B cell (primary cell): ENCODE data around the gene TMEM271. TPM values are rescaled to one million over a fixed set of nuclear protein-coding genes. Genes with fewer than 3 reads are reported as not detected.

Experiments
- ATAC-seq: fragments of 200-7000 bp; cut with Tn5 transposase; one replicate; pipeline ENCODE4 v1.10.0; 2021; ENCODE audit warnings: low read depth, mild to moderate bottlenecking, moderate number of reproducible peaks, moderate library complexity
- CTCF ChIA-PET: fragments of 350-600 bp; sonication (Branson Sonifier 250); formaldehyde crosslinking; loops from one replicate; lab custom pipeline; 2021; ENCODE audit warnings: antibody characterized with exemption, inconsistent platforms; lab: Charles Lee
- POLR2A ChIA-PET: fragments of 350-600 bp; sonication (Branson Sonifier 250); formaldehyde crosslinking; loops from one replicate; lab custom pipeline; 2021; ENCODE audit warnings: antibody characterized with exemption; lab: Charles Lee
- DNase-seq: peaks from one replicate; pipeline ENCODE4 v3.0.0; 2013
- H2AFZ ChIP-seq: 2 replicates; pipeline ENCODE4 v1.6.1; 2012; ENCODE audit warnings: mild to moderate bottlenecking, low read depth, low read length; ENCODE audit not compliant: insufficient read depth, poor library complexity, severe bottlenecking
- H3K27ac ChIP-seq, 2 donors: 1 replicate in 1 of 2; 2 replicates in 1 of 2; pipeline ENCODE4 v1.5.1; 2012 to 2013; ENCODE audit warnings: low read length in 2 of 2, mild to moderate bottlenecking in 2 of 2, moderate library complexity in 1 of 2
- H3K27me3 ChIP-seq, 4 experiments: fragments of 200-600 bp in 1 of 4; sonication (generic) in 1 of 4; replicated peaks in 1 of 4; 1 replicate in 2 of 4; 2 replicates in 2 of 4; pipeline versions ENCODE4 v1.6.1 to v1.7.0; 2013 to 2016; ENCODE audit warnings: low read length in 3 of 4, mild to moderate bottlenecking in 2 of 4, mixed read lengths in 1 of 4, moderate library complexity in 1 of 4; ENCODE audit not compliant: insufficient read depth in 4 of 4, control insufficient read depth in 3 of 4; ENCODE audit errors: control extremely low read depth in 1 of 4
- H3K36me3 ChIP-seq, 2 experiments: replicated peaks in 1 of 2; 1 replicate in 1 of 2; 2 replicates in 1 of 2; pipeline versions ENCODE4 v1.6.1 to v1.7.1; 2013; ENCODE audit warnings: low read length in 1 of 2; ENCODE audit not compliant: insufficient read depth in 2 of 2, control insufficient read depth in 1 of 2; ENCODE audit errors: control extremely low read depth in 1 of 2, extremely low read depth in 1 of 2
- H3K4me1 ChIP-seq, 2 donors: fragments of 200-600 bp in 1 of 2; sonication (generic) in 1 of 2; 1 replicate in 1 of 2; 2 replicates in 1 of 2; pipeline versions ENCODE4 v1.5.1 to v1.6.1; 2013 to 2017; ENCODE audit warnings: low read length in 2 of 2; ENCODE audit not compliant: control insufficient read depth in 2 of 2, insufficient read depth in 2 of 2
- H3K4me2 ChIP-seq: replicated peaks from 2 replicates; pipeline ENCODE3; 2012; ENCODE audit warnings: mild to moderate bottlenecking, low read depth, low read length; ENCODE audit not compliant: poor library complexity, severe bottlenecking
- H3K4me3 ChIP-seq, 5 experiments: fragments of 200-600 bp in 1 of 5; sonication (generic) in 1 of 5; 1 replicate in 3 of 5; 2 replicates in 2 of 5; pipeline versions ENCODE4 v1.5.1 to v1.7.0; 2011 to 2016; ENCODE audit warnings: low read length in 4 of 5, mild to moderate bottlenecking in 4 of 5, low read depth in 2 of 5, control low read depth in 1 of 5, moderate library complexity in 1 of 5; ENCODE audit not compliant: insufficient read depth in 1 of 5; ENCODE audit errors: control extremely low read depth in 1 of 5, extremely low read depth in 1 of 5
- H3K79me2 ChIP-seq: fragments of 200-600 bp; sonication (generic); one replicate; pipeline ENCODE4 v1.6.0; 2016; ENCODE audit warnings: low read length; ENCODE audit not compliant: control insufficient read depth, insufficient read depth
- H3K9ac ChIP-seq: fragments of 200-600 bp; sonication (generic); 2 replicates; pipeline ENCODE4 v1.6.1; 2017; ENCODE audit warnings: mild to moderate bottlenecking, low read length, moderate library complexity
- H3K9me3 ChIP-seq, 3 donors: one replicate each; pipeline versions ENCODE4 v1.6.1 to v1.7.1; 2013; ENCODE audit warnings: low read length in 2 of 3; ENCODE audit not compliant: control insufficient read depth in 2 of 3, insufficient read depth in 1 of 3; ENCODE audit errors: control extremely low read depth in 1 of 3
- H4K20me1 ChIP-seq: 2 replicates; pipeline ENCODE4 v1.6.0; 2012; ENCODE audit warnings: mild to moderate bottlenecking, low read length; ENCODE audit not compliant: insufficient read depth, control insufficient read depth, poor library complexity, severe bottlenecking
- H3K27ac Mint-ChIP-seq: one replicate; pipeline ENCODE4 v1.8.0; 2021; ENCODE audit warnings: mixed read lengths
- H3K27me3 Mint-ChIP-seq: one replicate; pipeline ENCODE4 v1.8.0; 2021; ENCODE audit warnings: mixed read lengths
- H3K4me1 Mint-ChIP-seq: one replicate; pipeline ENCODE4 v1.8.0; 2021; ENCODE audit warnings: mixed read lengths
- H3K4me3 Mint-ChIP-seq: one replicate; pipeline ENCODE4 v1.8.0; 2021; ENCODE audit warnings: mixed read lengths
- H3K9me3 Mint-ChIP-seq: one replicate; pipeline ENCODE4 v1.8.0; 2022; ENCODE audit warnings: mixed read lengths; ENCODE audit not compliant: insufficient read depth
- CTCF ChIP-seq: fragments of 200-600 bp; IDR thresholded peaks from one replicate; pipeline ENCODE4 v1.8.0; 2022; ENCODE audit warnings: antibody characterized with exemption, mild to moderate bottlenecking
- EZH2 ChIP-seq: IDR thresholded peaks from 2 replicates; pipeline ENCODE4 v1.6.1; 2012; ENCODE audit warnings: borderline replicate concordance, low read depth, mild to moderate bottlenecking, moderate library complexity, low read length; ENCODE audit not compliant: insufficient read depth, poor library complexity, severe bottlenecking
- WGBS: methylation state at CpG from one replicate; pipeline ENCODE4 v1.1.5; 2013; ENCODE audit warnings: missing lambda C conversion rate; ENCODE audit not compliant: insufficient coverage; 5-methylcytosine and 5-hydroxymethylcytosine counted together
- intact Hi-C: fragments of 100-400 bp; cut with micrococcal nuclease; formaldehyde crosslinking; loops from one replicate; pipeline ENCODE4 v1.10.0; 2022
- polyA plus RNA-seq: library from polyadenylated mRNA; depleted of rRNA; stranded (reverse); fragments of >200 nt; gene quantifications from 2 replicates; pipeline ENCODE4 v1.2.3, GENCODE V29; 2012
- total RNA-seq, 2 donors: library from RNA; stranded (reverse); fragments of 120-200 nt in 1 of 2; gene quantifications; 1 replicate in 1 of 2; 2 replicates in 1 of 2; pipeline versions ENCODE4 v1.2.3 to v1.2.4, GENCODE V29; 2013 to 2022

Gene TMEM271
- total and polyA plus RNA-seq, 2 donors (not counting 1 experiment from before 2014, with no cell fraction given) = not detected

GRCh38 chr4:613126-613525 is 37.0 kb upstream of the TMEM271 start:
- H3K9me3 Mint-ChIP-seq = no peaks in the 10 kb centered on the region
- no peak overlapping the region for H3K9ac ChIP-seq
- WGBS = 86% methylated on average over 9 of the region's 9 CpGs
- no peaks in the 10 kb centered on the region for H3K4me1 Mint-ChIP-seq
- H3K36me3 ChIP-seq = no peaks in the 10 kb centered on the region
- peaks cover 20% of the 10 kb centered on the region for H3K27me3 Mint-ChIP-seq
- DNase-seq (no peak), ATAC-seq (no peak)
- no peaks in the 10 kb centered on the region for H3K79me2 ChIP-seq
- intact Hi-C loops = no loop called here
- TF ChIP-seq EZH2 (no peak), CTCF (no peak)
- CTCF ChIA-PET = no interaction called here
- H3K27me3 ChIP-seq = peaks cover 0 to 2% (median 0%) of the 10 kb centered on the region in 4 experiments
- no peak overlapping the region for H3K27ac ChIP-seq
- peaks cover 0 to 20% (median 0%) of the 10 kb centered on the region in 3 donors for H3K9me3 ChIP-seq
- no peaks in the 10 kb centered on the region for H4K20me1 ChIP-seq
- no peak overlapping the region for H3K4me3 ChIP-seq
- H3K4me2 ChIP-seq = no peak overlapping the region
- POLR2A ChIA-PET = no interaction called here
- H2AFZ ChIP-seq = no peak overlapping the region
- H3K4me1 ChIP-seq = no peaks in the 10 kb centered on the region
- no peak overlapping the region for H3K4me3 Mint-ChIP-seq
- H3K27ac Mint-ChIP-seq = no peak overlapping the region

- H3K27me3 Mint-ChIP-seq = peaks cover 16% of the 10 kb centered on the region
- no peaks in the 10 kb centered on the region for H3K79me2 ChIP-seq
- CTCF ChIA-PET = no interaction called here
- peaks cover 0 to 16% (median 0%) of the 10 kb centered on the region in 3 donors for H3K9me3 ChIP-seq
- TF ChIP-seq EZH2 (no peak), CTCF (no peak)
- no peaks in the 10 kb centered on the region for H3K36me3 ChIP-seq
- intact Hi-C loops = no loop called here
- no peak for ATAC-seq
- DNase-seq = no peak
- no peak overlapping the region for H3K4me3 ChIP-seq
- no peak overlapping the region for H2AFZ ChIP-seq
- no peaks in the 10 kb centered on the region for H3K4me1 Mint-ChIP-seq
- POLR2A ChIA-PET = no interaction called here
- no peak overlapping the region for H3K4me3 Mint-ChIP-seq
- no peak overlapping the region for H3K27ac ChIP-seq
- H3K9ac ChIP-seq = no peak overlapping the region
- no peak overlapping the region for H3K4me2 ChIP-seq
- H3K9me3 Mint-ChIP-seq = no peaks in the 10 kb centered on the region
- H3K27me3 ChIP-seq = peaks cover 0 to 2% (median 0%) of the 10 kb centered on the region in 4 experiments
- 94% methylated on average over 6 of the region's 7 CpGs for WGBS
- H3K4me1 ChIP-seq = no peaks in the 10 kb centered on the region
- H3K27ac Mint-ChIP-seq = no peak overlapping the region
- no peaks in the 10 kb centered on the region for H4K20me1 ChIP-seq
These were observed 36.6 kb upstream of the TMEM271 start for GRCh38 chr4:612749-613125.
